Effector memory CD4-positive, alpha-beta T cell (primary cell): Measurements from ENCODE around the gene TRIP13.

ENCODE experiments used
- DNase-seq, 3 donors: peaks; one replicate each; pipeline ENCODE4 v3.0.0-alpha.2; 2020
- H3K27ac ChIP-seq: 2 replicates; pipeline ENCODE4 v1.7.0; 2013; ENCODE audit warnings: mild to moderate bottlenecking, low read length, moderate library complexity; ENCODE audit not compliant: insufficient read depth, poor library complexity, severe bottlenecking
- H3K27me3 ChIP-seq: replicated peaks from 2 replicates; pipeline ENCODE4 v1.7.0; 2013; ENCODE audit warnings: mild to moderate bottlenecking, low read length; ENCODE audit not compliant: insufficient read depth, control insufficient read depth, poor library complexity, severe bottlenecking
- H3K36me3 ChIP-seq: 2 replicates; pipeline ENCODE4 v1.7.0; 2013; ENCODE audit warnings: mild to moderate bottlenecking, low read length, moderate library complexity; ENCODE audit not compliant: control insufficient read depth, insufficient read depth
- H3K4me1 ChIP-seq: 2 replicates; pipeline ENCODE4 v1.7.0; 2013; ENCODE audit warnings: low read length, mild to moderate bottlenecking; ENCODE audit not compliant: control insufficient read depth, insufficient read depth, poor library complexity, severe bottlenecking
- H3K4me3 ChIP-seq: 2 replicates; pipeline ENCODE4 v1.7.0; 2013; ENCODE audit warnings: low read length, low read depth, mild to moderate bottlenecking; ENCODE audit not compliant: insufficient read depth, poor library complexity, severe bottlenecking
- H3K9me3 ChIP-seq: 2 replicates; pipeline ENCODE4 v1.7.0; 2013; ENCODE audit warnings: mild to moderate bottlenecking, low read length, moderate library complexity; ENCODE audit not compliant: control insufficient read depth

TRIP13 gene

GRCh38 chr5:952597-953271, 60.0 kb downstream of the TRIP13 start:
- DNase-seq = no peak
- no peaks in the 10 kb centered on the region for H3K9me3 ChIP-seq
- H3K27me3 ChIP-seq = no peaks in the 10 kb centered on the region
- H3K4me3 ChIP-seq = no peak overlapping the region
- peaks cover 12% of the 10 kb centered on the region for H3K4me1 ChIP-seq
- no peak overlapping the region for H3K27ac ChIP-seq
- H3K36me3 ChIP-seq = no peaks in the 10 kb centered on the region

GRCh38 chr5:953535-954449, 61.1 kb downstream of the TRIP13 start:
- no peaks in the 10 kb centered on the region for H3K27me3 ChIP-seq
- peaks cover 13% of the 10 kb centered on the region for H3K4me1 ChIP-seq
- no peak for DNase-seq
- no peak overlapping the region for H3K27ac ChIP-seq
- no peaks in the 10 kb centered on the region for H3K9me3 ChIP-seq
- H3K4me3 ChIP-seq = no peak overlapping the region
- H3K36me3 ChIP-seq = no peaks in the 10 kb centered on the region

- Histone ChIP-seq H3K4me3 (no peak overlapping the region), H3K36me3 (no peaks in the 10 kb centered on the region), H3K27ac (no peak overlapping the region), H3K9me3 (no peaks in the 10 kb centered on the region), H3K4me1 (peaks cover 13% of the 10 kb centered on the region), H3K27me3 (no peaks in the 10 kb centered on the region)
- DNase-seq = no peak
These were observed 63.4 kb downstream of the TRIP13 start for GRCh38 chr5:955886-956761.

- no peak overlapping the region for H3K27ac ChIP-seq
- no peaks in the 10 kb centered on the region for H3K36me3 ChIP-seq
- DNase-seq = no peak
- peaks cover 13% of the 10 kb centered on the region for H3K4me1 ChIP-seq
- H3K4me3 ChIP-seq = no peak overlapping the region
- no peaks in the 10 kb centered on the region for H3K9me3 ChIP-seq
- H3K27me3 ChIP-seq = no peaks in the 10 kb centered on the region
These were observed 64.5 kb downstream of the TRIP13 start for GRCh38 chr5:956941-957747.

GRCh38 chr5:957748-958485, 65.2 kb downstream of the TRIP13 start:
- Histone ChIP-seq H3K36me3 (no peaks in the 10 kb centered on the region), H3K27me3 (no peaks in the 10 kb centered on the region)
- no peak for DNase-seq

GRCh38 chr5:958701-959571, 66.3 kb downstream of the TRIP13 start:
- no peaks in the 10 kb centered on the region for H3K36me3 ChIP-seq

More at GRCh38 chr5:957748-958485, 65.2 kb downstream of the TRIP13 start:
- no peak overlapping the region for H3K27ac ChIP-seq
- peaks cover 13% of the 10 kb centered on the region for H3K4me1 ChIP-seq
- no peaks in the 10 kb centered on the region for H3K9me3 ChIP-seq
- H3K4me3 ChIP-seq = no peak overlapping the region

GRCh38 chr5:959581-960531, 67.2 kb downstream of the TRIP13 start:
- H3K4me1 ChIP-seq = peaks cover 17% of the 10 kb centered on the region
- H3K4me3 ChIP-seq = no peak overlapping the region
- peaks cover 4% of the 10 kb centered on the region for H3K27me3 ChIP-seq
- H3K36me3 ChIP-seq = no peaks in the 10 kb centered on the region
- no peak overlapping the region for H3K27ac ChIP-seq
- no peaks in the 10 kb centered on the region for H3K9me3 ChIP-seq
- DNase-seq = no peak

More at GRCh38 chr5:958701-959571, 66.3 kb downstream of the TRIP13 start:
- Histone ChIP-seq H3K27me3 (no peaks in the 10 kb centered on the region), H3K4me3 (no peak overlapping the region), H3K4me1 (peaks cover 13% of the 10 kb centered on the region), H3K27ac (no peak overlapping the region), H3K9me3 (no peaks in the 10 kb centered on the region)
- DNase-seq = no peak

- peaks cover 7% of the 10 kb centered on the region for H3K27me3 ChIP-seq
- no peaks in the 10 kb centered on the region for H3K36me3 ChIP-seq
- H3K4me1 ChIP-seq = peaks cover 17% of the 10 kb centered on the region
- no peak overlapping the region for H3K4me3 ChIP-seq
- no peaks in the 10 kb centered on the region for H3K9me3 ChIP-seq
- H3K27ac ChIP-seq = no peak overlapping the region
- DNase-seq = no peak
These were observed 67.9 kb downstream of the TRIP13 start for GRCh38 chr5:960551-960950.
